K562 (cell line): Measurements from ENCODE around the gene USP24. TPM values are rescaled to one million over a fixed set of nuclear protein-coding genes. Genes with fewer than 3 reads are reported as not detected.
A peak's percentile ranks its signal among the peaks of the same experiment; 100 is the strongest.

Experiments used
- CREB5 ChIP-seq: fragments of 250-450 bp; sonication (Bioruptor Pico); IDR thresholded peaks from 2 replicates; pipeline ENCODE4 v1.5.0; 2020; ENCODE audit warnings: mild to moderate bottlenecking
- CSDE1 ChIP-seq, 2 experiments: fragments of 450-650 bp; IDR thresholded peaks; 2 replicates each; pipeline ENCODE4 v1.6.1; 2016; ENCODE audit warnings: mild to moderate bottlenecking in 1 of 2
- DACH1 ChIP-seq: fragments of 450-650 bp; IDR thresholded peaks from 2 replicates; pipeline ENCODE4 v1.6.1; 2018; ENCODE audit not compliant: partially characterized antibody
- ESRRA ChIP-seq: fragments of 450-650 bp; IDR thresholded peaks from 2 replicates; pipeline ENCODE4 v1.6.1; 2014; ENCODE audit warnings: low read depth, mild to moderate bottlenecking, moderate library complexity, borderline replicate concordance
- GABPB2 ChIP-seq: fragments of 250-450 bp; sonication (Bioruptor Pico); conservative IDR thresholded peaks from 2 replicates; pipeline ENCODE4 v1.5.1; 2021; ENCODE audit warnings: mild to moderate bottlenecking
- MCM7 ChIP-seq, 2 experiments: fragments of 450-650 bp; IDR thresholded peaks; 2 replicates each; pipeline ENCODE4 v1.6.1; 2016 to 2018
- MYC ChIP-seq, 2 experiments: fragments of 250-450 bp in 1 of 2; sonication (Bioruptor Pico) in 1 of 2; IDR thresholded peaks; 2 replicates each; pipeline versions ENCODE4 v1.5.1 to v1.6.1; 2012 to 2021; ENCODE audit warnings: low read depth in 2 of 2, borderline replicate concordance in 1 of 2, improper control_type of control experiment in 1 of 2, low read length in 1 of 2, mild to moderate bottlenecking in 1 of 2, moderate library complexity in 1 of 2
- MYNN ChIP-seq, 2 experiments: sonication (generic); formaldehyde crosslinking in 1 of 2; IDR thresholded peaks; 2 replicates each; pipeline versions ENCODE4 v1.5.0 to v1.6.1; 2016 to 2020; ENCODE audit warnings: antibody characterized with exemption in 1 of 2, missing genetic modification reagents in 1 of 2
- NFRKB ChIP-seq: fragments of 450-650 bp; IDR thresholded peaks from 2 replicates; pipeline ENCODE4 v1.6.1; 2016; ENCODE audit warnings: low read depth
- SAP30 ChIP-seq: fragments of 200-600 bp; sonication (generic); IDR thresholded peaks from 2 replicates; pipeline ENCODE4 v1.6.1; 2012; ENCODE audit warnings: borderline replicate concordance, low read depth, mild to moderate bottlenecking, moderate library complexity, low read length, control low read depth, inconsistent platforms; ENCODE audit not compliant: insufficient read depth, poor library complexity, severe bottlenecking
- SMC3 ChIP-seq: conservative IDR thresholded peaks from 2 replicates; pipeline ENCODE4 v1.6.1; 2011; ENCODE audit warnings: low read depth, low read length, improper control_type of control experiment; ENCODE audit not compliant: insufficient read depth
- ZNF41 ChIP-seq: fragments of 250-450 bp; sonication (Bioruptor Pico); conservative IDR thresholded peaks from 2 replicates; pipeline ENCODE4 v1.4.0; 2020; ENCODE audit warnings: mild to moderate bottlenecking
- ZNF717 ChIP-seq: fragments of 250-450 bp; sonication (Bioruptor Pico); IDR thresholded peaks from 2 replicates; pipeline ENCODE4 v1.5.0; 2021
- ZNF79 ChIP-seq: fragments of 250-450 bp; sonication (Bioruptor Pico); IDR thresholded peaks from 2 replicates; pipeline ENCODE4 v1.4.0; 2020; ENCODE audit warnings: low read depth, mild to moderate bottlenecking, moderate library complexity
- polyA plus RNA-seq, 8 experiments: library from polyadenylated mRNA; depleted of rRNA in 4 of 8; stranded (reverse) in 5 of 8; unstranded in 3 of 8; fragments of >200 nt; fragmentation: Nextera tagmentation in 2 of 8; fragmentation: Illumina TruSeq in 1 of 8; extraction: Ambion mirVana in 2 of 8; extraction: Trizol in 1 of 8; gene quantifications; 2 replicates each; pipeline versions ENCODE4 v1.2.1 to v1.2.3, GENCODE V29; 2011 to 2014; ENCODE audit warnings: inconsistent platforms in 1 of 8, missing spikeins in 1 of 8
- total RNA-seq, 7 experiments: library from RNA; depleted of rRNA in 6 of 7; stranded (reverse); fragments of >200 nt in 6 of 7; fragmentation: Illumina TruSeq in 2 of 7; extraction: Trizol in 2 of 7; gene quantifications; 2 replicates each; pipeline versions ENCODE4 v1.2.1 to v1.2.3, GENCODE V29; 2011 to 2021; ENCODE audit warnings: low replicate concordance in 1 of 7
- TF ChIP-seq, protein P1 (sequence below): fragments of 250-450 bp; sonication (Bioruptor Pico); IDR thresholded peaks from 2 replicates; pipeline ENCODE4 v1.4.0; 2020; ENCODE audit warnings: mild to moderate bottlenecking, moderate library complexity
- TF ChIP-seq, protein P2 (sequence below): fragments of 450-650 bp; IDR thresholded peaks from 2 replicates; pipeline ENCODE4 v1.6.1; 2014; ENCODE audit warnings: low read depth, mild to moderate bottlenecking, moderate library complexity, borderline replicate concordance
- TF ChIP-seq, protein P3 (sequence below), 3 experiments: IDR thresholded peaks in 2 of 3; conservative IDR thresholded peaks in 1 of 3; 2 replicates each; pipeline ENCODE4 v1.5.1; 2011 to 2012; ENCODE audit warnings: low read length in 3 of 3, mild to moderate bottlenecking in 3 of 3, control low read depth in 2 of 3, improper control_type of control experiment in 1 of 3, inconsistent platforms in 1 of 3, low read depth in 1 of 3, mixed read lengths in 1 of 3, moderate library complexity in 1 of 3; ENCODE audit not compliant: insufficient read depth in 2 of 3
- TF ChIP-seq, protein P4 (sequence below): fragments of 200-800 bp; sonication (Bioruptor generic); IDR thresholded peaks from 2 replicates; pipeline ENCODE4 v1.6.1; 2017; ENCODE audit warnings: missing genetic modification characterization, missing compliant biosample characterization

Gene USP24
- total and polyA plus RNA-seq, 9 of the 15 experiments (the other 6 are each of a cell fraction or from before 2014, with no cell fraction given), result 7.7 to 62.6 (median 36.8) TPM

DNA sequence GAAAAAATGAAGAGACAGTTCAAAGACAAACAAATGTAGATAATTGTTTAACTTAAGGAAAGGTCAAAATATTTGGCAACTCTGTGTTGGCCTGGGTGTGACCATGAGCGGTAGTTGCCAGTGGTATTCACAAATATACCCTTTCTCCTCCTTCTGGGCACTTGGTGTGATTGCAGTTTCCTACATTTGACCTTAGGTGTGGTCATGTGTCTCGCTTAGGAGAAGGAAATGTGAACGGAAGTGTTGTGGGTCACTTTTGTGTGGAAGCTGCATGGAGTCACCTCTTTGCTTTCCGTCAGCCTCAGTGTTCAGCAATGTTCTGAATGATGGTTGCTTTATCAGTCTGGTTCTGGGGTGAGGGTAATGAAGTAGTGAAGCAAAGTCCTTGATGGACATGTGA lies 179.3 kb downstream of the USP24 start (continued):
- 0 out of 2 replicates have a peak, but pooled peaks have one; percentile 27 for TF ChIP-seq SMC3
- no peak for TF ChIP-seq SAP30
- no peak for TF ChIP-seq ZNF41 (CRISPR knock-in tag)
- no peak; the same call in none of the 2 replicates for TF ChIP-seq MYC (IDR thresholded peaks at IDR 0.05; ENCODE audit: low read depth, low read length)
- TF ChIP-seq MYC (CRISPR knock-in tag; IDR thresholded peaks at IDR 0.05; ENCODE audit: borderline replicate concordance, low read depth), result no peak
- no peak for TF ChIP-seq ZNF79 (CRISPR knock-in tag)
- no peak for TF ChIP-seq MYNN (IDR thresholded peaks at IDR 0.05)
- no peak for TF ChIP-seq MYNN (CRISPR knock-in tag; IDR thresholded peaks at IDR 0.05)
- TF ChIP-seq, protein P1, sequence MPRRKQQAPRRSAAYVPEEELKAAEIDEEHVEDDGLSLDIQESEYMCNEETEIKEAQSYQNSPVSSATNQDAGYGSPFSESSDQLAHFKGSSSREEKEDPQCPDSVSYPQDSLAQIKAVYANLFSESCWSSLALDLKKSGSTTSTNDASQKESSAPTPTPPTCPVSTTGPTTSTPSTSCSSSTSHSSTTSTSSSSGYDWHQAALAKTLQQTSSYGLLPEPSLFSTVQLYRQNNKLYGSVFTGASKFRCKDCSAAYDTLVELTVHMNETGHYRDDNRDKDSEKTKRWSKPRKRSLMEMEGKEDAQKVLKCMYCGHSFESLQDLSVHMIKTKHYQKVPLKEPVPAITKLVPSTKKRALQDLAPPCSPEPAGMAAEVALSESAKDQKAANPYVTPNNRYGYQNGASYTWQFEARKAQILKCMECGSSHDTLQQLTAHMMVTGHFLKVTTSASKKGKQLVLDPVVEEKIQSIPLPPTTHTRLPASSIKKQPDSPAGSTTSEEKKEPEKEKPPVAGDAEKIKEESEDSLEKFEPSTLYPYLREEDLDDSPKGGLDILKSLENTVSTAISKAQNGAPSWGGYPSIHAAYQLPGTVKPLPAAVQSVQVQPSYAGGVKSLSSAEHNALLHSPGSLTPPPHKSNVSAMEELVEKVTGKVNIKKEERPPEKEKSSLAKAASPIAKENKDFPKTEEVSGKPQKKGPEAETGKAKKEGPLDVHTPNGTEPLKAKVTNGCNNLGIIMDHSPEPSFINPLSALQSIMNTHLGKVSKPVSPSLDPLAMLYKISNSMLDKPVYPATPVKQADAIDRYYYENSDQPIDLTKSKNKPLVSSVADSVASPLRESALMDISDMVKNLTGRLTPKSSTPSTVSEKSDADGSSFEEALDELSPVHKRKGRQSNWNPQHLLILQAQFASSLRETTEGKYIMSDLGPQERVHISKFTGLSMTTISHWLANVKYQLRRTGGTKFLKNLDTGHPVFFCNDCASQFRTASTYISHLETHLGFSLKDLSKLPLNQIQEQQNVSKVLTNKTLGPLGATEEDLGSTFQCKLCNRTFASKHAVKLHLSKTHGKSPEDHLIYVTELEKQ (CRISPR knock-in tag), result no peak
- TF ChIP-seq, protein P2, sequence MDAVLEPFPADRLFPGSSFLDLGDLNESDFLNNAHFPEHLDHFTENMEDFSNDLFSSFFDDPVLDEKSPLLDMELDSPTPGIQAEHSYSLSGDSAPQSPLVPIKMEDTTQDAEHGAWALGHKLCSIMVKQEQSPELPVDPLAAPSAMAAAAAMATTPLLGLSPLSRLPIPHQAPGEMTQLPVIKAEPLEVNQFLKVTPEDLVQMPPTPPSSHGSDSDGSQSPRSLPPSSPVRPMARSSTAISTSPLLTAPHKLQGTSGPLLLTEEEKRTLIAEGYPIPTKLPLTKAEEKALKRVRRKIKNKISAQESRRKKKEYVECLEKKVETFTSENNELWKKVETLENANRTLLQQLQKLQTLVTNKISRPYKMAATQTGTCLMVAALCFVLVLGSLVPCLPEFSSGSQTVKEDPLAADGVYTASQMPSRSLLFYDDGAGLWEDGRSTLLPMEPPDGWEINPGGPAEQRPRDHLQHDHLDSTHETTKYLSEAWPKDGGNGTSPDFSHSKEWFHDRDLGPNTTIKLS, result no peak
- peak; percentile 80 for TF ChIP-seq ESRRA
- TF ChIP-seq, protein P3, sequence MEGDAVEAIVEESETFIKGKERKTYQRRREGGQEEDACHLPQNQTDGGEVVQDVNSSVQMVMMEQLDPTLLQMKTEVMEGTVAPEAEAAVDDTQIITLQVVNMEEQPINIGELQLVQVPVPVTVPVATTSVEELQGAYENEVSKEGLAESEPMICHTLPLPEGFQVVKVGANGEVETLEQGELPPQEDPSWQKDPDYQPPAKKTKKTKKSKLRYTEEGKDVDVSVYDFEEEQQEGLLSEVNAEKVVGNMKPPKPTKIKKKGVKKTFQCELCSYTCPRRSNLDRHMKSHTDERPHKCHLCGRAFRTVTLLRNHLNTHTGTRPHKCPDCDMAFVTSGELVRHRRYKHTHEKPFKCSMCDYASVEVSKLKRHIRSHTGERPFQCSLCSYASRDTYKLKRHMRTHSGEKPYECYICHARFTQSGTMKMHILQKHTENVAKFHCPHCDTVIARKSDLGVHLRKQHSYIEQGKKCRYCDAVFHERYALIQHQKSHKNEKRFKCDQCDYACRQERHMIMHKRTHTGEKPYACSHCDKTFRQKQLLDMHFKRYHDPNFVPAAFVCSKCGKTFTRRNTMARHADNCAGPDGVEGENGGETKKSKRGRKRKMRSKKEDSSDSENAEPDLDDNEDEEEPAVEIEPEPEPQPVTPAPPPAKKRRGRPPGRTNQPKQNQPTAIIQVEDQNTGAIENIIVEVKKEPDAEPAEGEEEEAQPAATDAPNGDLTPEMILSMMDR (IDR thresholded peaks at IDR 0.05 in 2 of 3, conservative IDR thresholded peaks at IDR 0.05 in 1 of 3; ENCODE audit: insufficient read depth in 2 of 3, low read depth in 1 of 3, low read length in 3 of 3), result peak in 2 of 3 experiments; percentile 51 to 52; a peak in 3 of 6 replicates
- no peak for TF ChIP-seq ZNF717
- no peak for TF ChIP-seq GABPB2 (CRISPR knock-in tag)
- no peak for TF ChIP-seq CSDE1 (IDR thresholded peaks at IDR 0.05)
- 0 out of 2 replicates have a peak, but pooled peaks have one; percentile 47 for TF ChIP-seq NFRKB
- TF ChIP-seq DACH1, result no peak
- TF ChIP-seq MCM7 (IDR thresholded peaks at IDR 0.05), result no peak
- TF ChIP-seq CREB5 (CRISPR knock-in tag), result no peak
- TF ChIP-seq, protein P4, sequence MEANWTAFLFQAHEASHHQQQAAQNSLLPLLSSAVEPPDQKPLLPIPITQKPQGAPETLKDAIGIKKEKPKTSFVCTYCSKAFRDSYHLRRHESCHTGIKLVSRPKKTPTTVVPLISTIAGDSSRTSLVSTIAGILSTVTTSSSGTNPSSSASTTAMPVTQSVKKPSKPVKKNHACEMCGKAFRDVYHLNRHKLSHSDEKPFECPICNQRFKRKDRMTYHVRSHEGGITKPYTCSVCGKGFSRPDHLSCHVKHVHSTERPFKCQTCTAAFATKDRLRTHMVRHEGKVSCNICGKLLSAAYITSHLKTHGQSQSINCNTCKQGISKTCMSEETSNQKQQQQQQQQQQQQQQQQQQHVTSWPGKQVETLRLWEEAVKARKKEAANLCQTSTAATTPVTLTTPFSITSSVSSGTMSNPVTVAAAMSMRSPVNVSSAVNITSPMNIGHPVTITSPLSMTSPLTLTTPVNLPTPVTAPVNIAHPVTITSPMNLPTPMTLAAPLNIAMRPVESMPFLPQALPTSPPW (CRISPR knock-in tag), result no peak
